ENCODE results near the gene BASP1. TPM values are rescaled to one million over a fixed set of nuclear protein-coding genes. Genes with fewer than 3 reads are reported as not detected.
"Not testable (repeated sequence)": the region's sequence is repeated elsewhere in the genome, so short reads cannot be mapped to it uniquely, and the experiment has no call there.

Gene BASP1
- total and polyA plus RNA-seq, 4 donors: 113 to 700 (median 372) TPM

DNA sequence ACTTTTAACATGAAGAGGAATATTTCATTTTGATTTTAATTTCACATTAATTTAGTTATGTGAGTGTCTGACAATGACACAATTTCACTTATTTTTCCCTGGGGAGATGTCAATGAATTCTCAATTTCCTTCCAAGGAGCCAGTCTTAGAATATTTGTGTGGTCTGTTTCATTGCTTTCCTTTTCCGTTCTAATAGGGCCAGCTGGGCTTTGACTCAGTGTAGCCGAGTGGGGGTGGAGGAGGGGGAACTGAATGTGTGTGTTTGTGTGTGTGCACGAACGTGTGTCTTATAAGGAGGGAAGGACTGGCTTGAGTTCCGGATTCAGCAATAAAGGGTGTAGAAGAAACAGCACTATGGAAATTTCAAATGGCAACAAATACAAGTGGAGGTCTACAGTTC is 100.0 kb downstream of the BASP1 start:
- H3K36me3 ChIP-seq (ENCODE audit: control insufficient read depth, insufficient read depth, low read length): no peaks in the 10 kb centered on the region
- DNase-seq (ENCODE audit: low read depth in 4 of 6, low spot score in 6 of 6): peak in 3 of 6 donors; percentile 5 to 73 (median 14)
- H3K9me3 ChIP-seq (ENCODE audit: control insufficient read depth, insufficient read depth, low read length): no peaks in the 10 kb centered on the region
- H3K27me3 ChIP-seq (ENCODE audit: control insufficient read depth, insufficient read depth, low read length): no peaks in the 10 kb centered on the region
- no peaks in the 10 kb centered on the region for H3K4me1 ChIP-seq (ENCODE audit: control insufficient read depth, insufficient read depth, low read length)
- no peak overlapping the region for H3K27ac ChIP-seq (ENCODE audit: low read depth, low read length)
- H3K4me3 ChIP-seq (ENCODE audit: low read depth, low read length): no peak overlapping the region
- WGBS (ENCODE audit: insufficient coverage): 53% methylated on average over 4 of the region's 5 CpGs

DNA sequence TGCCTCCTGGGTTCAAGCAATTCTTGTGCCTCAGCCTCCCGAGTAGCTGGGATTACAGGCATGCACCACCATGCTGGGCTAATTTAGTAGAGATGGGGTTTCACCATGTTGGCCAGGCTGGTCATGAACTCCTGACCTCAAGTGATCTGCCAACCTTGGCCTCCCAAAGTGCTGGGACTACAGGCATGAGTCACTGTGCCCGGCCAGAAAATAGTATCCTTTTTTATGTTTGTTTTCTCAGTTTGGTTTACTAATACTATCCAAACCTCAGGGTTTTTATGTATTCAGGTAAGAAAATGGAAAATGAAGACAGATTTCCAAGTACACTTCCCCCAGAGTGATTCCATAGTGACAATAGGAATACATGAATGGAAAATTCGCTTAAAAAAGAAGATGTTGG is 101.7 kb downstream of the BASP1 start:
- not testable (repeated sequence) for DNase-seq (ENCODE audit: low read depth in 4 of 6, low spot score in 6 of 6); H3K9me3 ChIP-seq (ENCODE audit: control insufficient read depth, insufficient read depth, low read length); H3K36me3 ChIP-seq (ENCODE audit: control insufficient read depth, insufficient read depth, low read length); H3K4me1 ChIP-seq (ENCODE audit: control insufficient read depth, insufficient read depth, low read length); H3K27me3 ChIP-seq (ENCODE audit: control insufficient read depth, insufficient read depth, low read length); H3K27ac ChIP-seq (ENCODE audit: low read depth, low read length); H3K4me3 ChIP-seq (ENCODE audit: low read depth, low read length)
- WGBS (ENCODE audit: insufficient coverage): 92% methylated on average over 2 of the region's 3 CpGs

- Histone ChIP-seq H3K27me3 (ENCODE audit: control insufficient read depth, insufficient read depth, low read length) (no peaks in the 10 kb centered on the region), H3K4me3 (ENCODE audit: low read depth, low read length) (no peak overlapping the region), H3K36me3 (ENCODE audit: control insufficient read depth, insufficient read depth, low read length) (no peaks in the 10 kb centered on the region), H3K4me1 (ENCODE audit: control insufficient read depth, insufficient read depth, low read length) (no peaks in the 10 kb centered on the region), H3K9me3 (ENCODE audit: control insufficient read depth, insufficient read depth, low read length) (no peaks in the 10 kb centered on the region), H3K27ac (ENCODE audit: low read depth, low read length) (no peak overlapping the region)
- no CpG with 5 or more reads among the region's 3 CpGs for WGBS (ENCODE audit: insufficient coverage)
- DNase-seq (ENCODE audit: low read depth in 4 of 6, low spot score in 6 of 6): no peak
Measured at GRCh38 chr5:17325770-17326599, 108.6 kb downstream of the BASP1 start.

Small RNA genes lying within 50 kb of the gene (small RNA-seq; reads per million reads assigned to genes)
- gene RNU6-1003P (ENCODE audit: low replicate concordance): not detected
